CD4-positive, alpha-beta T cell treated with Interferon alpha-2 for 1 hour (primary cell): ENCODE measurements around the gene SLC25A1.
"Not testable (repeated sequence)": the region's sequence is repeated elsewhere in the genome, so short reads cannot be mapped to it uniquely, and the experiment has no call there.

Experiments used
- DNase-seq, 2 donors: peaks; one replicate each; pipeline ENCODE4 v3.0.0-alpha.2; 2020 to 2022

The SLC25A1 gene

GRCh38 chr22:19204640-19205039 lies 26.1 kb upstream of the SLC25A1 start:
- DNase-seq = no peak

DNA sequence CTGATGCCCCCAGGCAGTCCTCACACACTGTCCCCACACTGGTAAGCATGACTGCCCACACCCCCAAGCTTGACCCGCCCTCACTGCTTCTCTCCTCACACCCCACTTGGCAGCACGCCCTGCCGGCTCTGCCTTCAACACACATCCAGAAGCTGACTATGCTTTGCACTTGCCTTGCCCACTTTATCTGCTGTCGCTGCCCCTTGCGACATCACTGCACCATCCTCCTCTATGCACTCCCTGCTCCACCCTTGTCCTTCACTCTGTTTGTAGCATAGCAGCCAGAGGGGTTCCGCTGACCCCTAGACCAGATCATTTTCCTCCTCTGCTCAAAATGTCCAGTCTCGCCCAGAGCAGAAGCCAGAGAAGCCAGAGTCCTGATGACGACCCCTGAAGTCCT lies 25.3 kb upstream of the SLC25A1 start:
- no peak for DNase-seq

- not testable (repeated sequence) for DNase-seq
Observed at GRCh38 chr22:19202799-19203186, 24.3 kb upstream of the SLC25A1 start.

- DNase-seq = no peak
Observed at GRCh38 chr22:19201869-19202798, 23.6 kb upstream of the SLC25A1 start.

DNA sequence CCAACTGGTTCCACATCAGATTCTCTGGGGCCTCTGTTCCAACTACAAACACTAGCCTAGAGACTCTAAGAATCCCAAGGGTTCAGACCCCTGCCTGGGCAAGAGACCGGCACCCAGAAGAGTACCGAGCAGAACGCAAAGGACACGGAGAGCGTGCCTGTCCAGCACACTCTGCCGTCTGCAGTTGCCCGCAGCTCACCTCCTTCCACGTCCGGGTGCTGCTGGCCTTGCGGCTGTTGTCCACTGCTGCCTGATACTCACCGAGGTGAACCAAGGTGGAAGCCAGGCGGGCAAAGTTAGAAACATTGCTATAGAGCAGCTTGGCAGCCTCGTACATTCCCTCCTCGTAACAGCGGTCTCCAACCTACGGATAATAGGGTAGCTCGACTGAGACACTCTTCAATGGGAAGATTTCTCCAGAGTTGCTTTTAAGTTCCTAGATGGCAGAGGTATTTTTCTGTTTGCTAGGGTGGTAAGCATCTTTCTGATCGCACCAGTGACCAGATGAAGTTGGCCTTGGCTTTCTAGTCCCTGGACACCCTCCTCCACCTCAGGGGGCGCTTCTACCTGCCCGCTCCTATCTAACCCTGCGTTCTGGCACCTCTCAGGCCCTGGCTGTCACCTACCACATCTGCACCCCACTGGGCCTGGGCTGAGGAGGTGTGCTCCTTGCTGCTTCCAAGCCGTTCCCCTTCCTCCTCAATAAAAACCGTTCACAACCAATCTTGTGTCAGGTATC lies 22.8 kb upstream of the SLC25A1 start:
- no peak for DNase-seq

DNA sequence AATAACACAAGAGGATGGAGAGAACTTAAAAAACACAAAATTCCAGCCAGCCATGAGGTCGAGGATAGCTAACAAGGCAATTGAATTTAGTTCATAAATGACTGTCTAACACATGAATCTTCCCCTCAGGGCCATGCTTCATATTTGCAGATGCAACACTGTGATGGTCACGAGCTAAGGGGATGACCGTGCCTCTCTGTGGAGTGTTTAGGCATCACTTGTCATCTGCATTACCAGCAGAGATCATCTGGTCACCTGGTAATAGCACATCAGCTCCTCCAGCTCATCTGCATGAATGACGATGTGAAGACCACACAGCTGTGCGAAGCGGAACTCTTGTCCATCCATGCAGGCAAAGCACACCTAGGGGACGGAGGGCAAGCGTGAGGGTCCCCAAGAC lies 20.9 kb upstream of the SLC25A1 start:
- no peak for DNase-seq

DNA sequence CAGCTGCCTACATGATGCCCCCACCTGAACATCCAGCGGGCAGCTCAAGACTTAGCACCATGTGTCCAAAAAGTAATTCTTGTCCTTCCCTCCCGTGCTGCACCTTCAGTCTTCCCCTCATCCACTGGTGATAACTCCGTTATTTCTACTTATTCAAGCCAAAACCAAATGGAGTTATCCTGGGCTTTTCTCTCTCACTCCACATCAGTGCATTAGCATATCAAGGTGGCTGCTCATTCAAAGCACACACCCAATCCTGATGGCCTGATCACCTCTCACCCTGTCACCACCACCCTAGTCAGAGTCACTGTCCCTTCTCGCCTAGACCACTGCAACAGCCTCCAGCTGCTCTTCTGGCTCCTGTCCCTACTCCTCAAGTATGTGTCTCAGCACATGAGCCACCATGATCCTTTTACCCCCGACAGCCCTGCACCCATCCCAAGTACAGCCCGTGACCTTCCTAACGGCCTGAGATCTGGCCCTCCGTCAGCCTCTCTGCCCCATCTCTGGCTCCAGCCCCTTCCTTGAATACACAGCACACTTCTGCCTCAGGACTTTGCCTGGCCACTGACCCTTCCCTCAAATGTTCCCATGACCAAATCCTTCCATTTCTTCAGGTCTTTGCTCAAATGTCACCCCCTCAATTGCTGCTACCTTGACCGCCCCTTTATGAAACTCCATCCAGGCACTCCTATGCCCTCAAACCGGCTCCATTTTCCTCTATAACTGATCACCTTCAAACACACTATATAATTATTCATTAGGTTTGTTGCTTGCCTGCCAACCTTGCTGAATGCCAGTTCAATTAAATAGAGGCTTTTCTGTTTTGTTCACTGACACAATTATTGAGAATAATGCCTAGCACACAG lies 19.7 kb upstream of the SLC25A1 start:
- DNase-seq = no peak

GRCh38 chr22:19196841-19197612 lies 18.5 kb upstream of the SLC25A1 start:
- no peak for DNase-seq

DNA sequence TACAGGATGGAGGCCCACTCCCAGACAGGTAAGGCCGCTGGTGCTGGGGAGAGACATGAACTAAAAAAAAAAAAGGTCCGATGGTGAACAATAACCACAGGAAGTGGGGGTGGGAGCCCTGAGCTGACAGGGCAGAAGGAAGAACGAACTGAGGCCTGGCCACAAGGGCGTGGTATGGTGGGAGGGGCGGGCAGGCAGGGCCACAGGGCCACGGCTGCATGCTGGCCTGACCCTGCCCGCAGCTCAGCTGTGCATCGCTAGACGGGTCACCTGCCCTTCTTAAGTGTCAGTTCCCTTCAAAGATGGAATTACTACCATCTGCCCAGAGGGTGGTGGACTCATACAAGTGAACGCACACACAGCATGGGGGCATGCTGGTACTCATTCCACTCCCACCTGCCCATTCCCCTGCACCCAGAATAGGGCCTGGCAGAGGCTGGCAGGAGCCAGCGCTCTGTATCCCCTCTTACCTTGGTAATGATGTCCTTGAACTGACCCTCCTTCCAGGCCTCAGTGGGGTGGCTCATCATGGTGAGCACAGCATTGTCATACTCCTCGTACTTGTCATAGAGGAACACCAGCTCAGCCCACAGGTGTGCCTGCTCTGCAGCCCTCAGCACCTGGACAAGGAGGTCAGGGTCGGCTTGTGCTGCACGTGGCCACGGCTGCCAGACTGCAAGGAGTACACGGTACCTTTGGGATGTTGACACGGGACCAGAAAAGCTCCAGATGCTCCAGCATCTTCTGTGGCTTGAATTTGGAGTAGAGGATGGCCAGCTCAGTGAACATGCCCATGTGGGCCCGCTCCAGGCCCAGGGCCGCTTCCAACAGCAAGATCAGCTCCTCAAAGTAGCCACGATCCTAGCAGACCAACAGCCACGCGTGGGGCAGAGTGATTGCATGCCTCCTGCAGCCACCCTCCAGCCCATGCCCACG lies 17.5 kb upstream of the SLC25A1 start:
- no peak for DNase-seq

DNA sequence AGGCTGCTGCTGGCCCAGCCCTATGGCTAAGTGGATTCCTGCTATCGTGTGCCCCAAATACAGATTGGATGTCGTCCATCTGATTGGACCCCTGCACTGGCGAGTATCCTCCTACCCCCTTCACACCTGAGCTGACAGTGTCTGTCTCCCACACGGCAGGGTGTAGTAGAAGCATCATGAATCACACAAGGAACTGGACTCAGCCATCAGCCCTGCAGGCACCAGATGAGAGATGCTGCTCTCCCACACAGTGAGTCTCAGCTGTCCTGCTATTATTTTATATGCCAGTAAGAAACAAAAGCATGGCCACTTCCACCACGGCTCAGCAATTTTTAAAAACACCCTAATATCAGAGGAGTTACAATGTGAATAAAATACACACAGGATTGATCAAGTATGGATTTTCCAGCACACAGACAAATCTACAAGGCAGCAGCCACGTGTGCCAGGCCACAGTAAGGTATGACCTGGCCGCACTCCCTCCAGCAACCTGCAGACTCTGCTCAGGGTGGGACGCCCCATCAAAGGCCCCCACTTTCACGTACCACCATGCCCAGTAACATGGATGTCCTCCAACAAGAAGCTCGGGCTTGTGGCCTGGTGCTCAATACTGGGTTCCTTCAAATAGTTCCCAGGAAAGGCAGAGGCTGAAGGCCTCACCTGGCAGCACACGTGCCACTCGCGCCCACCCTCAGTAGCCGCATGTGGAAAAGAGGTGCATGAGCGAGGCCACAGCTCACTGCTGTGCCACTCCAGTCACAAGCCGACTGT lies 16.4 kb upstream of the SLC25A1 start:
- no peak for DNase-seq

- DNase-seq = no peak
Observed at GRCh38 chr22:19193879-19194278, 15.3 kb upstream of the SLC25A1 start.

GRCh38 chr22:19187716-19188563 lies 9.4 kb upstream of the SLC25A1 start:
- DNase-seq = no peak

- no peak for DNase-seq
Observed at GRCh38 chr22:19184276-19184997, 5.9 kb upstream of the SLC25A1 start.

GRCh38 chr22:19183216-19183615 lies 4.7 kb upstream of the SLC25A1 start:
- no peak for DNase-seq

- DNase-seq = no peak
Observed at GRCh38 chr22:19182472-19183157, 4.1 kb upstream of the SLC25A1 start.

- no peak for DNase-seq
Observed at GRCh38 chr22:19181786-19182471, 3.4 kb upstream of the SLC25A1 start.

DNA sequence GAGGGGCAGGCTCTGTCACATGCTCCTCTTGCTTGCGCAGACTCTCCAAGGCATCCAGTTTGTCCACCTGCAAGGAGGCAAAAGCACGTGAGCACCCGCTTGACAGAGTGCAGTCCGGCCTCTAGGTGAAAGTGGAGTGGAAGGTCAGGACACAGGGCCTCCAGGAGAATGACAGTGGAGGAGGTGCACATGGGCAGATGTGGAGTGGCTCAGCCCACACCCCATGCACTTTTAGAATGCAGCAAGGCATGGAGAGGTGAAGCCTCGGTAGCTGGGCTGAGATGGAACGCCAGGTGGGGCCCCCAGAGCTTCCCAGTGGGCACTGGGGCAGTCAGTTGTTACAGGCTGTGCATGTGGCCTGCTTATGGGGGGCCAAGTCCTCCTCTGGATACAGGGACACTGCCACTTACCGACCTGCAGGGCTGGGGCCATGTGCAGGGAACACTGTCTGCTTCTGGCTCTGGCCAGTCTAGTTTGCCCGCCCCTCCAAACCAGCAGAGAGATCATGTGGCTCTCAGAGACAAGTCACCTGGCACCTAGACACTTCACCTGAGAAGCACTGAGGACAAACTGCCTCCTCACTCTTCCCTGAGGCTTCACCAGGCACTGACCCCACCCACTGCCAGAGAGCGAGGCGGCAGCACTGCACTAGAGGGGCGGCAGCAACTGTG lies 2.3 kb upstream of the SLC25A1 start:
- no peak for DNase-seq
